HG03520 (cell line): Measurements from ENCODE around the gene PDSS2.
"Not testable (repeated sequence)": the region's sequence is repeated elsewhere in the genome, so short reads cannot be mapped to it uniquely, and the experiment has no call there.

Experiments used
- ATAC-seq: cut with Tn5 transposase; IDR thresholded peaks from one replicate; pipeline ENCODE4 v1.9.1; 2021; ENCODE audit warnings: mild to moderate bottlenecking, moderate library complexity; ENCODE audit not compliant: unreplicated experiment

Gene PDSS2

GRCh38 chr6:107128175-107128574 is 331.2 kb downstream of the PDSS2 start:
- no peak for ATAC-seq

- ATAC-seq = no peak
These were observed 333.6 kb downstream of the PDSS2 start for GRCh38 chr6:107125771-107126170.

GRCh38 chr6:107124934-107125348 is 334.4 kb downstream of the PDSS2 start:
- no peak for ATAC-seq

GRCh38 chr6:107123501-107123900 is 335.9 kb downstream of the PDSS2 start:
- no peak for ATAC-seq

- no peak for ATAC-seq
These were observed 336.6 kb downstream of the PDSS2 start for GRCh38 chr6:107122748-107123147.

- ATAC-seq = no peak
These were observed 337.3 kb downstream of the PDSS2 start for GRCh38 chr6:107121964-107122495.

- no peak for ATAC-seq
These were observed 338.1 kb downstream of the PDSS2 start for GRCh38 chr6:107121266-107121665.

GRCh38 chr6:107120404-107120803 is 339.0 kb downstream of the PDSS2 start:
- no peak for ATAC-seq

GRCh38 chr6:107118976-107119375 is 340.4 kb downstream of the PDSS2 start:
- ATAC-seq = no peak

GRCh38 chr6:107118540-107118939 is 340.8 kb downstream of the PDSS2 start:
- not testable (repeated sequence) for ATAC-seq

GRCh38 chr6:107116931-107117330 is 342.4 kb downstream of the PDSS2 start:
- no peak for ATAC-seq

GRCh38 chr6:107116328-107116892 is 343.0 kb downstream of the PDSS2 start:
- ATAC-seq = no peak

GRCh38 chr6:107115695-107116327 is 343.6 kb downstream of the PDSS2 start:
- no peak for ATAC-seq

- peak; percentile 27 for ATAC-seq
These were observed 344.3 kb downstream of the PDSS2 start, which contains the start of gene BEND3 for GRCh38 chr6:107114926-107115694. BEND3 (minus strand) TSS chr6:107115515; CDS start chr6:107099285, 16,230 bp downstream.

- ATAC-seq = peak; percentile 60
These were observed 345.0 kb downstream of the PDSS2 start for GRCh38 chr6:107114213-107114925.

- ATAC-seq = no peak
These were observed 349.2 kb downstream of the PDSS2 start for GRCh38 chr6:107110200-107110599.

GRCh38 chr6:107108201-107108890 is 351.0 kb downstream of the PDSS2 start:
- ATAC-seq = no peak

- no peak for ATAC-seq
These were observed 351.6 kb downstream of the PDSS2 start for GRCh38 chr6:107107791-107108190.

- no peak for ATAC-seq
These were observed 353.2 kb downstream of the PDSS2 start for GRCh38 chr6:107106165-107106564.

- no peak for ATAC-seq
These were observed 353.8 kb downstream of the PDSS2 start for GRCh38 chr6:107105511-107106116.
